HepG2 (cell line): Measurements from ENCODE around the gene ATAD2B. TPM values are rescaled to one million over a fixed set of nuclear protein-coding genes. Genes with fewer than 3 reads are reported as not detected.
A peak's percentile ranks its signal among the peaks of the same experiment; 100 is the strongest.

ENCODE experiments used
- ATF5 ChIP-seq: sonication (generic); formaldehyde crosslinking; IDR thresholded peaks from 2 replicates; pipeline ENCODE4 v1.4.0; 2020; ENCODE audit warnings: mild to moderate bottlenecking, low read depth, missing genetic modification reagents
- ERF ChIP-seq: IDR thresholded peaks from 2 replicates; pipeline ENCODE4 v1.6.1; 2018; ENCODE audit warnings: missing biosample characterization, missing genetic modification reagents
- MYNN ChIP-seq: sonication (generic); formaldehyde crosslinking; IDR thresholded peaks from 2 replicates; pipeline ENCODE4 v1.4.0; 2020; ENCODE audit warnings: mild to moderate bottlenecking, low read depth, missing genetic modification reagents
- NFAT5 ChIP-seq: sonication (generic); formaldehyde crosslinking; IDR thresholded peaks from 2 replicates; pipeline ENCODE4 v1.4.0; 2020; ENCODE audit warnings: missing genetic modification reagents
- PHF20 ChIP-seq: sonication (generic); formaldehyde crosslinking; IDR thresholded peaks from 2 replicates; pipeline ENCODE4 v1.5.0; 2020; ENCODE audit warnings: mild to moderate bottlenecking, missing genetic modification reagents
- PITX1 ChIP-seq: sonication (generic); formaldehyde crosslinking; IDR thresholded peaks from 2 replicates; pipeline ENCODE4 v1.5.1; 2020; ENCODE audit warnings: mild to moderate bottlenecking, missing genetic modification reagents
- SNAPC4 ChIP-seq: sonication (generic); formaldehyde crosslinking; IDR thresholded peaks from 2 replicates; pipeline ENCODE4 v1.4.0; 2020; ENCODE audit warnings: mild to moderate bottlenecking, missing genetic modification reagents
- SRY ChIP-seq: sonication (generic); formaldehyde crosslinking; IDR thresholded peaks from 2 replicates; pipeline ENCODE4 v1.8.0; 2022; ENCODE audit warnings: mild to moderate bottlenecking, missing genetic modification reagents
- TIGD3 ChIP-seq: sonication (generic); formaldehyde crosslinking; IDR thresholded peaks from 2 replicates; pipeline ENCODE4 v1.5.1; 2020; ENCODE audit warnings: mild to moderate bottlenecking, missing genetic modification reagents, borderline replicate concordance
- ZFP62 ChIP-seq: sonication (generic); formaldehyde crosslinking; IDR thresholded peaks from 2 replicates; pipeline ENCODE4 v1.4.0; 2020; ENCODE audit warnings: missing genetic modification reagents
- ZNF615 ChIP-seq: sonication (generic); formaldehyde crosslinking; IDR thresholded peaks from 2 replicates; pipeline ENCODE4 v1.5.0; 2020; ENCODE audit warnings: mild to moderate bottlenecking, missing genetic modification reagents, borderline replicate concordance
- ZNF703 ChIP-seq: sonication (generic); formaldehyde crosslinking; IDR thresholded peaks from 2 replicates; pipeline ENCODE4 v1.5.1; 2020; ENCODE audit warnings: missing genetic modification reagents, mild to moderate bottlenecking, moderate library complexity, borderline replicate concordance
- ZSCAN29 ChIP-seq: sonication (generic); formaldehyde crosslinking; conservative IDR thresholded peaks from 2 replicates; pipeline ENCODE4 v1.4.0; 2020; ENCODE audit warnings: mild to moderate bottlenecking, missing genetic modification reagents
- ZUFSP ChIP-seq: sonication (generic); formaldehyde crosslinking; IDR thresholded peaks from 2 replicates; pipeline ENCODE4 v1.9.0; 2021; ENCODE audit warnings: missing genetic modification reagents, mild to moderate bottlenecking, borderline replicate concordance
- polyA plus RNA-seq, 8 experiments: library from polyadenylated mRNA; depleted of rRNA in 3 of 8; stranded (reverse) in 7 of 8; unstranded in 1 of 8; fragments of >200 nt; fragmentation: Illumina TruSeq in 4 of 8; extraction: Trizol in 4 of 8; gene quantifications; 2 replicates each; pipeline versions ENCODE4 v1.2.1 to v1.2.3, GENCODE V29; 2011 to 2016; ENCODE audit warnings: low read depth in 4 of 8, missing spikeins in 1 of 8, mixed read lengths in 1 of 8; ENCODE audit not compliant: insufficient read depth in 1 of 8
- total RNA-seq, 5 experiments: library from RNA; depleted of rRNA; stranded (reverse); fragments of >200 nt; fragmentation: Illumina TruSeq; extraction: Trizol; gene quantifications; 2 replicates each; pipeline ENCODE4 v1.2.3, GENCODE V29; 2016; ENCODE audit warnings: low read depth in 1 of 5

Gene ATAD2B
- total and polyA plus RNA-seq, 2 of the 13 experiments (the other 11 are each of a cell fraction or from before 2014, with no cell fraction given): 5.3 to 22.2 TPM

- peak; percentile 29; the same call in 1 of the 2 replicates for TF ChIP-seq TIGD3 (CRISPR knock-in tag)
- TF ChIP-seq PHF20 (CRISPR knock-in tag): peak; percentile 30; the same call in 1 of the 2 replicates
- TF ChIP-seq ATF5: 0 out of 2 replicates have a peak, but pooled peaks have one; percentile 77
- TF ChIP-seq PITX1 (CRISPR knock-in tag): peak; percentile 11; the same call in 1 of the 2 replicates
- 0 out of 2 replicates have a peak, but pooled peaks have one; percentile 76 for TF ChIP-seq ZNF615
- TF ChIP-seq SRY (CRISPR knock-in tag): 0 out of 2 replicates have a peak, but pooled peaks have one; percentile 13
- 0 out of 2 replicates have a peak, but pooled peaks have one; percentile 95 for TF ChIP-seq ZNF703
- 0 out of 2 replicates have a peak, but pooled peaks have one; percentile 14 for TF ChIP-seq ERF (CRISPR knock-in tag)
- peak; percentile 63; the same call in 1 of the 2 replicates for TF ChIP-seq SNAPC4 (CRISPR knock-in tag)
- TF ChIP-seq NFAT5 (CRISPR knock-in tag): peak; percentile 18; the same call in 1 of the 2 replicates
- no peak for TF ChIP-seq MYNN (CRISPR knock-in tag)
- no peak for TF ChIP-seq ZSCAN29 (CRISPR knock-in tag)
- no peak for TF ChIP-seq ZFP62 (CRISPR knock-in tag)
- TF ChIP-seq ZUFSP (CRISPR knock-in tag): 0 out of 2 replicates have a peak, but pooled peaks have one; percentile 36
These were observed 603 bp downstream of the ATAD2B start (continued) for GRCh38 chr2:23926290-23926749.
